HG03045 (cell line): ENCODE measurements around the gene CABP1.

ENCODE experiments used
- ATAC-seq: cut with Tn5 transposase; IDR thresholded peaks from one replicate; pipeline ENCODE4 v1.9.1; 2021; ENCODE audit warnings: mild to moderate bottlenecking, moderate library complexity; ENCODE audit not compliant: unreplicated experiment

The CABP1 gene

DNA sequence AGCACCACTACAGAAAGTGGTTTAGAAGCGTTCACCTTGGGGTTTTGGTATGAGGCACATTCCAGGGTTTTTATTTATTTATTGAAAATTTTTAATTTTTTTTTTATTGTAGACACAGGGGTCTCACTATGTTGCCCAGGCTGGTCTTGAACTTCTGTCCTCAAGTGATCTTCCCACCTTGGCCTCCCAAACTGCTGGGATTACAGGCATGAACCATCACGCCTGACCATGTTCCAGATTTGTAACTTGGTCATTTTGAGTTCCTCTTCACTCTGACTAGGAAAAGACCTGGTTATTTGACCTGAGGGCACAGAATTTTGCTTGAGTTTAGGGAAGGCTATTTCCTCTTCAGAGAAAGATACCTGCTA lies 49.6 kb downstream of the CABP1 start:
- no peak for ATAC-seq

DNA sequence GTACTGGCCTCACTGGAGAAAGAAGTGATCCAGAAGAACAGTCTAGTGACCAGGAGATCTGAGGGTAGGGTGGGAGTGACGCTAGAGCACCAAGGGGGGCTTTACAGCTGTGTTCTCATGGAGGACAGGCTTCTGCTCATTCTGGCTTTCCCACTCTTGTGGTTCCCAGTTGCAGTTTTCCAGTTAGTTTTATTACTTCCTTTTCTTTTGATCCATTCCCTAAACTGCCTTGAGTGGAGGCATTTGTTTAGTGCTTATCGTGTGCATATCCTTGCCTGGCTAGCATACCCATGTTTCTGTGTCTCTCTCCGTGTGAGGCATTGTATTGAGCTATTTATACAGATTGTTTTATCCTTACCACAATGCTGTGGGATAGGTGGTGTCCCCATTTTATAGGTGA lies 50.6 kb downstream of the CABP1 start:
- no peak for ATAC-seq

DNA sequence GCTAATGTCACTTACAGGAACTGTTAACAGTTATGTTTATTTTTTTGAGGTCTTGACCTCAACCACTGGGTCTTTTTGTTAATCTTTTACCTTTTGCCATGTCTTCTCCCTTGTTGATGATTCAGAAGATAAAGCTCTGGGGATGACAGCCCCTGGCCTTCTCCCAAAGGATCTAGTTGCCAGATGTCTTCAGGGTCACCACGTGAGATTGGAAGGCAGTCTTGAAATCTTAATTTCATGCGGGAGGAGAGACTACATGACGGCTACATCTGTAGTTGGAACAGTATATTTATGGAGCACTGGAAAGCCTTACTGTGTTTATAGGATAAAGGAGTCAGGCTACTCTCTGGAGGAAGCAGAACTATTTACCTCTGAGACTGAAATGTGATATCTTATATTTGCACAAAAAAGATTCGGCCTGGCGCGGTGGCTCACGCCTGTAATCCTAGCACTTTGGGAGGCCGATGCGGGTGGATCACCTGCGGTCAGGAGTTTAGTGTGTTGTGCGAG lies 52.2 kb downstream of the CABP1 start:
- no peak for ATAC-seq

- no peak for ATAC-seq
These were observed 53.4 kb downstream of the CABP1 start for GRCh38 chr12:120693848-120694247.

DNA sequence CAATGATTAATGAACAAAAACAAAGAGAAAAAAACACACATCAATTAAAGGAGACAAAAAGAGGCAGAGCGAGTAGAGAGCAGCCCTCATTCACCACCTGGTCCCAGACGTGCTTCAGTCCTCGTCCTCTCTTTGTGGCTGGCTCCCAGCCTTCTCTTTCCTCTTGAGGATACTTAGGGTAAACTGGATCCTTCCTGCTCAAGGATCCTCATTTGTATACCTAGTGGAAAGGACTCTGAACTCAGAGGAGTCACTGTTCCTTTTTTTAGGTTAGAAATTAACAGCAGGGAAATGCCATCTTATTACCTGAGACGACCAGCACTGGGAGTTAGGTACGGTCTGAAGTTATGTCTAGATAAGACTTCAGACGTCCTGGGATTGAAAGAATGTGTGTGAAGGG lies 56.2 kb downstream of the CABP1 start:
- ATAC-seq: no peak

- no peak for ATAC-seq
These were observed 56.9 kb downstream of the CABP1 start for GRCh38 chr12:120697344-120697743.

DNA sequence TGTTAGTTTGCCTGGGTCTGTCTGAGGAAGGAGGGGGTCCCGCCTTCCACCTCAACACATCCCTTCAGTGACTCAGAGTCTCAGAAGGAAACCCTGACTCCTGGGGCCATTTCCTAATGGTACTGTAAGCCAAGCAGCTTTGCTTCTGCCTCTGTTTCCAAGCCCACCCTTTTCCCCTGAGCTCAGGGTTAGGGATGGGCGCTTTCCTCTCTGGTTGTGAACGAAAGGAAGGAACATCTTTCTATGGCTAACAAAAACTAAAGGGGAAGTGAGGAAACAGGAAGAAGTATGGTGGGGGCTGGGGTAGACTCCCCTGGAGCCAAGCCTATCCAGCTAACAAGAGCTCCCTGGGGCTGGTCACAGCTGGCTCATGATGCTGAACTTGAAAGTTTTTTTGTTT lies 58.2 kb downstream of the CABP1 start:
- ATAC-seq: no peak

DNA sequence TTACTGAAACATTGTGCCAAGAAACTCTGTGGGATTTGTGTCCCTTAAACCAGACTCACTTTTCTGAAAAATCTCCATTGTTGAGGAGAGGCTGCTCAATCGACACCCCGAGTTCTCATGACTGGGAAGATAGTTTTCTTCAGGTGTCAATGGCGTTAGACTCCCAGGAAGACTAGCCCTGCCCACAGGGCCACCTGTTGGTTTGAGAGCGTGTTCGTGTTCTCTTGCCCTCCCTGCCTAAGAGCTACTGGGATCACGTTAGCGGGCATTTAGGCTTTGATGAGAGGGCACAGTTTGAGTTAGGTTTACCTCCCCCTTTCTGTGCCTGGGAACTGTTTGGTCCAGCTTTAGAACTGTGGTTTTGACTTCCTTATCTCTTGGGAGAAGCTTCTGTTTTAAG lies 59.1 kb downstream of the CABP1 start:
- ATAC-seq: no peak

GRCh38 chr12:120700886-120701285 lies 60.5 kb downstream of the CABP1 start:
- no peak for ATAC-seq

- no peak for ATAC-seq
These were observed 62.2 kb downstream of the CABP1 start for GRCh38 chr12:120702637-120703036.

GRCh38 chr12:120703311-120703942 lies 63.0 kb downstream of the CABP1 start:
- ATAC-seq: no peak

DNA sequence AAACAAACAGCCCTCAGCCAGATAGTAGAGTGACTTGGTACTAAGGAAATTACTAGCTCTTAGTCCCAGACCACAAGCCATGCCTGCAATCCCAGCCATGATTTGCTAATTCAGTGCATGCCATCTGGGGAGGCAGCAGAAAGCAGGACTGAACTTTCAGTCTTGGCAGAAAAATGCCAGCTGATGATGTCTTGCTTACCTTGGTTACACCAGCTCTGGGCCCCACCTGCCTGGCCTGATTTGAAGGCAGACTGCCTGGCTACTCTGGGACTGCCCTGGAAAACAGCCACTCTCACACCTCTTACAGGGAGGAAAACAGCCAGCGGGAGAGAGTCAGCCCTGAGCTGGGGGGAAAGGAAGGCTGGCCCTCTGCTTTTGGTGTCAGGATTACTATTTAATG lies 65.2 kb downstream of the CABP1 start:
- ATAC-seq: no peak

DNA sequence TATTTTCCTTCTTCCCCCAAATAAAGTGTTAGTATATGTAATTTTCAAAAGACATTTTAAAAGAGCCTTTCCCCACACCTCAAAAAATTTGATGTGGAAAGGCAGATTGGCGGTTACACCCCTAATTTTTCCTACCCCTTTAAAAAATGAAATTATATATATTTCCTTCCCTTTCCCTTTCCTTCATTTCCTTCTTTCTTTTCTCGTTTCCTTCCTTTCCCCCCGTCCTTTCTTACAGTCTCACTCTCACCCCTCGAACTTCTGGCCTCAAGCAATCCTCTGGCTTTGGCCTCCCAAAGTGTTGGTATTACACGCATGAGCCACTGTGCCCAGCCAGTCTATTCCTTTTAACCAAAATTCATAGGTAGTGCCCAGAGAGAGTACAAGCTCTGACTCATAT lies 65.6 kb downstream of the CABP1 start:
- ATAC-seq: no peak

GRCh38 chr12:120708651-120709050 lies 68.2 kb downstream of the CABP1 start:
- no peak for ATAC-seq

DNA sequence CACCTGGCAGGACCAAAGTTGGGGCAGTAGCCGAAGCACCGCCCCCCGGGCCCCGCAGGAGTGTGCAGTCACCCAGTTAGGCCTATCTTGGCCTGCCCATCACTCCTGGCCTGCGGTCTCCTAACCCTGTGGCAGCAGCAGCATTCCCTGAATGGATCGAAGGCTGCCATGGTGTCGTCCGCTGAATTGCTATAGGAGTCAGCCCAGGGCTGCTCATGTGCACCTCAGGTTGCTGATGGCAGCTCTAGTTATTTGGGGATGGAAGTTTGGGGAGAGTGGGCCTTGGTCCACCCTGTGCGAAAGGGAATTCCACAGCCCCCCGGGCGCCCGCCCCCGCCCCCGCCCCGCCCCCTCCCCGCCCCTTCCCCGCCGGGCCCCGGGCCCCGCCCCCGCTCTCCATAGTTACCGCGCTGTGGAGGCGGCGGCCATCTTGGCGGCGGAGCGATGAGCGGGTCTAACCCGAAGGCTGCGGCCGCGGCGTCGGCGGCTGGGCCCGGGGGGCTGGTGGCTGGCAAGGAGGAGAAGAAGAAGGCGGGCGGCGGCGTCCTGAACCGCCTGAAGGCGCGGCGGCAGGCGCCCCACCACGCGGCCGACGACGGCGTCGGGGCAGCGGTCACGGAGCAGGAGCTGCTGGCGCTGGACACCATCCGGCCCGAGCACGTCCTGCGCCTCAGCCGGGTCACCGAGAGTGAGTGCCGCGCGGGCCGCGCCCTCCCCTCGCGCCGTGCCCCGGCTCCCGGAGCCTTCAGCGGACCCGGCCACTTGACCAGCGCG lies 69.8 kb downstream of the CABP1 start, which contains the start of gene UNC119B:
TSS of gene UNC119B (plus strand) at position 428 of the 774 bp plus-strand sequence. CDS start at position 445, 17 bp downstream.
- peak; percentile 82 for ATAC-seq

DNA sequence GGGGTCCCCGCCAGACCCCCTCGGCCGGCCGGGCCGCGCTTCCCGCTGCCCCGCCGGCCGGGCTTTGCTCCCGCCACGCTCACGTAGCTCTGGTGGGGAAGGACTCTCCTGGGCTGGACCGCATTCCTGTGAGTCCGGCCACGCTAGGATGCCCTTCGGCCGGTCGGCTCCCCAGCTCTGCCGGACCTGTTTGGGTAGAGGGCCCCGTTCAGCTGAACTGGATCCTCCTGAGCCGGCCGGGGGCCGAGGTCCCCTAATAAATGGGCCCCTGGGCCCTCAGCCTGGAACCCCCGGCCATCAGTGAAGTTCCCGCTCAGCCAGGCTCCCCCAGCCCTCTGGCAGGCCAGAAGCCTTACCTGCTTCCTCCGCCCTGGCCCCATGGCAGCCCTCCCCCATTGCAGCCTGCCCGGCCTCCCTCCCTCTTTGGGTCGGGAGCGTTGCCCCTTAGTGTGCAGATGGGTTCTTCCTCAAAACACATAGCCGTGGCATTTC lies 70.4 kb downstream of the CABP1 start:
- ATAC-seq: peak; percentile 16

DNA sequence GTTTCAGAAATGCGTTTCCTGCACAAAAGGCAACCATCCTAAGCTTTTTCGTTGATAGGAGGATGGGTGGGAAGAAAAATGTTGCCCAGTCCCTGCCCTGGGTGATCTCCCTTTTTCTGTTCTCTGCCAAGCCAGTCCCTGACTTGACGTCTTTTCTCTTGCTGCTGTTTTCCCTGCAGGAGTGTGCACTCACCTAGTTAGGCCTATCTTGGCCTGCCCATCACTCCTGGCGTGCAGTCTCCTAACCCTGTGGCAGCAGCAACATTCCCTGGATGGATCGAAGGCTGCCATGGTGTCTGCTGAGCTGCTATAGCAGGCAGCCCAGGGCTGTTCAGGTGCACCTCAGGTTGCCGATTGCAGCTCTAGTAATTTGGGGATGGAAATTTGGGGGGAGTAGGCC lies 71.0 kb downstream of the CABP1 start:
- no peak for ATAC-seq

DNA sequence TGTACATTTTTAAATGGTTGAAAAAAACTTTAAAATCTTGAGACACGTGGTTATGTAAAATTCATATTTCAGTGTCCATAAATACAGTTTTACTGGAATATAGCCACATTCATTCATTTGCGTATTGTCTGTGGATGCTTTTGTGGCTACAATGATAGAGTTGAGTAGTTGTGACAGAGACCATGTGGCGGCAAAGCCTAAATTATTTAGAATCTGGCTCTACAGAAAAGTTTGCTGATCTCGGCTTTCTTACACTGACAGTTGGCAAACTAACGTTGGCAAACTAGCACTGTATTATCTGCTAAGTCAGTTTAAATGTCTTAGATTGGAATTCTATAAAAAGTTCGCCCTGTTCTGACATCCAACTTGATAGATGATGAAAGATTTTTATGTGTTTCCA lies 72.2 kb downstream of the CABP1 start:
- no peak for ATAC-seq

- ATAC-seq: no peak
These were observed 73.5 kb downstream of the CABP1 start for GRCh38 chr12:120713861-120714482.
